Nephron (organoid): Measurements from ENCODE around the gene PRDX3.
"Not testable (repeated sequence)": the region's sequence is repeated elsewhere in the genome, so short reads cannot be mapped to it uniquely, and the experiment has no call there.

Experiments used
- H3K27ac Mint-ChIP-seq, 3 experiments: 2 replicates each; pipeline ENCODE4 v1.8.0; 2020; ENCODE audit warnings: mixed read lengths in 3 of 3, mild to moderate bottlenecking in 2 of 3, moderate library complexity in 1 of 3
- H3K27me3 Mint-ChIP-seq: 2 replicates; pipeline ENCODE4 v1.8.0; 2021; ENCODE audit warnings: low read depth, mild to moderate bottlenecking, moderate library complexity, mixed read lengths
- H3K36me3 Mint-ChIP-seq: 2 replicates; pipeline ENCODE4 v1.8.0; 2020; ENCODE audit warnings: low read depth, mixed read lengths
- H3K4me1 Mint-ChIP-seq: 2 replicates; pipeline ENCODE4 v1.8.0; 2020; ENCODE audit warnings: mixed read lengths
- H3K4me3 Mint-ChIP-seq, 3 experiments: 2 replicates each; pipeline ENCODE4 v1.8.0; 2020; ENCODE audit warnings: mild to moderate bottlenecking in 3 of 3, mixed read lengths in 3 of 3, moderate library complexity in 2 of 3
- H3K9me3 Mint-ChIP-seq: 2 replicates; pipeline ENCODE4 v1.8.0; 2020; ENCODE audit warnings: mixed read lengths
- TF ChIP-seq, protein P1 (sequence below), 3 experiments: fragments of 200-600 bp; sonication (generic); IDR thresholded peaks; one replicate each; pipeline ENCODE4 v1.5.0; 2021; ENCODE audit warnings: antibody characterized with exemption in 3 of 3; ENCODE audit not compliant: unreplicated experiment in 3 of 3

Gene PRDX3

GRCh38 chr10:119143657-119144056 is 35.0 kb downstream of the PRDX3 start:
- H3K27ac Mint-ChIP-seq: no peak overlapping the region
- peaks cover 40% of the 10 kb centered on the region for H3K36me3 Mint-ChIP-seq
- no peak overlapping the region for H3K4me3 Mint-ChIP-seq
- H3K4me1 Mint-ChIP-seq: no peaks in the 10 kb centered on the region
- TF ChIP-seq, protein P1, sequence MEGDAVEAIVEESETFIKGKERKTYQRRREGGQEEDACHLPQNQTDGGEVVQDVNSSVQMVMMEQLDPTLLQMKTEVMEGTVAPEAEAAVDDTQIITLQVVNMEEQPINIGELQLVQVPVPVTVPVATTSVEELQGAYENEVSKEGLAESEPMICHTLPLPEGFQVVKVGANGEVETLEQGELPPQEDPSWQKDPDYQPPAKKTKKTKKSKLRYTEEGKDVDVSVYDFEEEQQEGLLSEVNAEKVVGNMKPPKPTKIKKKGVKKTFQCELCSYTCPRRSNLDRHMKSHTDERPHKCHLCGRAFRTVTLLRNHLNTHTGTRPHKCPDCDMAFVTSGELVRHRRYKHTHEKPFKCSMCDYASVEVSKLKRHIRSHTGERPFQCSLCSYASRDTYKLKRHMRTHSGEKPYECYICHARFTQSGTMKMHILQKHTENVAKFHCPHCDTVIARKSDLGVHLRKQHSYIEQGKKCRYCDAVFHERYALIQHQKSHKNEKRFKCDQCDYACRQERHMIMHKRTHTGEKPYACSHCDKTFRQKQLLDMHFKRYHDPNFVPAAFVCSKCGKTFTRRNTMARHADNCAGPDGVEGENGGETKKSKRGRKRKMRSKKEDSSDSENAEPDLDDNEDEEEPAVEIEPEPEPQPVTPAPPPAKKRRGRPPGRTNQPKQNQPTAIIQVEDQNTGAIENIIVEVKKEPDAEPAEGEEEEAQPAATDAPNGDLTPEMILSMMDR (IDR thresholded peaks at IDR 0.05; ENCODE audit: unreplicated experiment in 3 of 3): no peak
- no peaks in the 10 kb centered on the region for H3K9me3 Mint-ChIP-seq
- no peaks in the 10 kb centered on the region for H3K27me3 Mint-ChIP-seq

DNA sequence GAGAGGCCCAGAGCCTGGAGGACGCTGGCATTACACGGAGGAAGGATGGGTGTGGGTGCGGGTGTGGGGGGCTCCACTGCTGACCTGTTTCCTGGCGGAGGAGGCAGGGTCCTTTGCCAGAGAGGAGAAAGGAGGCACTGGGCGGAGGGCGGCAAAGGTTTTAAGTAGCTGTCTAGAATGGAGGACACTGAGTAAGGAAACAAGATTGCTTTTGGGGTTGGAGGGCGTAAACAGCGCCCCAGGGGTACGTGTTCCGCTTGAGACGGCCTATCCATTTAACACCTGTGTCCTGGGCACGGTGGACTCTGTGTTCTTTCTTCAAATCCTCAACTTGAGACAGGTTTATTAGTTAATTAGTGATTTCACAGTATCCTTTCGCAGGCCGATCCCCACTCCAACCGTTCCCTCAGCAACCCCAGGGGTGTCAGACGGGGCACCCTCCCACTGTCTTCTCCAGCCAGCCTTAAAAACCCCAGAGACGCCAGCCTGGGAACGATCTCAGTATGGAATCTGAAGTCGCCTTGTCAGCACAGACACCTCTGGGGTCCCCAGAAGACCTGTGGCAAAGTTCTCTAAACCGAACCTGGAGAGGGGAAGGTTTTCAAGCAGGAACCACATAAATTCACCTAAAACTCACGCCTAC is 37.9 kb downstream of the PRDX3 start:
- Mint-ChIP-seq H3K9me3 (no peaks in the 10 kb centered on the region), H3K27ac (peak overlapping the region in 1 of 3 experiments; percentile 54), H3K36me3 (peaks cover 35% of the 10 kb centered on the region), H3K4me1 (no peaks in the 10 kb centered on the region), H3K27me3 (no peaks in the 10 kb centered on the region), H3K4me3 (no peak overlapping the region)
- TF ChIP-seq, protein P1 (IDR thresholded peaks at IDR 0.05; ENCODE audit: unreplicated experiment in 3 of 3): no peak

GRCh38 chr10:119139464-119140067 is 39.0 kb downstream of the PRDX3 start:
- Mint-ChIP-seq H3K27me3 (no peaks in the 10 kb centered on the region), H3K4me3 (no peak overlapping the region), H3K9me3 (no peaks in the 10 kb centered on the region), H3K27ac (no peak overlapping the region), H3K36me3 (peaks cover 41% of the 10 kb centered on the region), H3K4me1 (no peaks in the 10 kb centered on the region)
- TF ChIP-seq, protein P1 (IDR thresholded peaks at IDR 0.05; ENCODE audit: unreplicated experiment in 3 of 3): peak in 2 of 3 experiments; percentile 23 to 36

DNA sequence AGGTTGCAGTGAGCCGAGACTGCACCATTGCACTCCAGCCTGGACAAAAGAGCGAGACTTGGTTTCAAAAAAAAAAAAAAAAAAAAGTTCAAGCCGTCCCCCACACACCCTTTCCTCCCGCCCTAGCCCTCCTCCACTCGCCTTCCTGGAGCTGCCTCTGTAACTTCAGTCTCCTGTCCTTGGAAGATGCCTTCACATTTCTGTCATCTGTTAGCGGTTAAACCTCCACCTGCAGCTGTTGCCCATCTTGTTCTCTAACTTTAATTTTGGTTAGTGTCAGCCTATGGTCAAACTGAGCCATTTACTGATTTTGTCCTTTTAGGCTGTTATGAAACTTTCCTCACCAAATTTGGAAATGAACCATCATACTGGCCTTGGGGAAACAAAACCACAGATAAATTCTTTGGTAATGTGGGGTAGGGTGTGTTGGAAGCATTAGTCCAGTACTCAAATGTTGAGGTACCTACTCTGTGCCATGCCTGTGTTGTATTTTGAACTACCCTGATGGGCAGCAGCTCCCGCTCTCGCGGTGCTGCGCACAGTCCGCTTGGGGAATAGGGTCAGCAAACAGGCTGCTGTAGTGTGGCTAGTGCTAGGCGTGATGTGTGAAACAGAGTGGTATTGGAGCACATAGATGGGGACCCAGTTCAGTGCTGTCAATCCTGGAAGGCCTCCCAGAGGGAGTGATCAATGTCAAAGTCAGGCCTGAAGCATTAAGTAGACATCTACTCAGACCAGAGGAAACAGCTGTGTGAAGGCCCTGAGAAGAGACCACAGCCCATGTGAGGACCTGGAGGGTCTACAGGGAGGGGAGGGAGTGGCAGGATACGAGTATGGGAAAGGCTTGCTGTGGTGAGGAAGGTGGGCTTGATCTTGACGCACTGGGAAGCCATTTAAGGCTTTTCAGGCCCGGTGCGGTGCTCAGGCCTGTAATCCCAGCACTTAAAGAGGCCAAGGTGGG is 40.0 kb downstream of the PRDX3 start:
- no peaks in the 10 kb centered on the region for H3K4me1 Mint-ChIP-seq
- H3K27me3 Mint-ChIP-seq: no peaks in the 10 kb centered on the region
- no peak overlapping the region for H3K4me3 Mint-ChIP-seq
- peaks cover 41% of the 10 kb centered on the region for H3K36me3 Mint-ChIP-seq
- TF ChIP-seq, protein P1 (IDR thresholded peaks at IDR 0.05; ENCODE audit: unreplicated experiment in 3 of 3): no peak
- H3K27ac Mint-ChIP-seq: peak overlapping the region in 1 of 3 experiments; percentile 34
- H3K9me3 Mint-ChIP-seq: no peaks in the 10 kb centered on the region

GRCh38 chr10:119137878-119138277 is 40.7 kb downstream of the PRDX3 start:
- H3K27me3 Mint-ChIP-seq, H3K9me3 Mint-ChIP-seq, H3K27ac Mint-ChIP-seq, H3K4me1 Mint-ChIP-seq, H3K4me3 Mint-ChIP-seq: not testable (repeated sequence)
- H3K36me3 Mint-ChIP-seq: peaks cover 45% of the 10 kb centered on the region

GRCh38 chr10:119136084-119136483 is 42.5 kb downstream of the PRDX3 start:
- no peak overlapping the region for H3K27ac Mint-ChIP-seq
- no peaks in the 10 kb centered on the region for H3K4me1 Mint-ChIP-seq
- H3K9me3 Mint-ChIP-seq: no peaks in the 10 kb centered on the region
- peaks cover 55% of the 10 kb centered on the region for H3K36me3 Mint-ChIP-seq
- TF ChIP-seq, protein P1 (IDR thresholded peaks at IDR 0.05; ENCODE audit: unreplicated experiment in 3 of 3): no peak
- no peaks in the 10 kb centered on the region for H3K27me3 Mint-ChIP-seq
- H3K4me3 Mint-ChIP-seq: no peak overlapping the region
